SHP77 treated with DMSO at 0.1 percent for 48 hours (cell line): ENCODE results near the gene PLCG1.

Source experiments
- DNase-seq: peaks from one replicate; lab custom pipeline; 2025; lab: John Stamatoyannopoulos, UW

Gene PLCG1

GRCh38 chr20:41142245-41142644, 4.9 kb downstream of the PLCG1 start:
- no peak for DNase-seq

GRCh38 chr20:41142919-41143318, 5.6 kb downstream of the PLCG1 start:
- no peak for DNase-seq

GRCh38 chr20:41143354-41143753, 6.0 kb downstream of the PLCG1 start:
- no peak for DNase-seq

GRCh38 chr20:41145317-41145716, 8.0 kb downstream of the PLCG1 start:
- no peak for DNase-seq

- DNase-seq, result no peak
Measured at GRCh38 chr20:41145821-41146620, 8.7 kb downstream of the PLCG1 start.

GRCh38 chr20:41147767-41148191, 10.4 kb downstream of the PLCG1 start:
- DNase-seq, result no peak

- DNase-seq, result no peak
Measured at GRCh38 chr20:41148942-41149341, 11.6 kb downstream of the PLCG1 start.

GRCh38 chr20:41150664-41151063, 13.3 kb downstream of the PLCG1 start:
- DNase-seq, result no peak

- no peak for DNase-seq
Measured at GRCh38 chr20:41151134-41151869, 14.0 kb downstream of the PLCG1 start.

GRCh38 chr20:41152108-41152757, 14.9 kb downstream of the PLCG1 start:
- no peak for DNase-seq

- no peak for DNase-seq
Measured at GRCh38 chr20:41154436-41155176, 17.3 kb downstream of the PLCG1 start.

GRCh38 chr20:41155261-41155660, 17.9 kb downstream of the PLCG1 start:
- DNase-seq, result no peak

GRCh38 chr20:41158082-41158625, 20.8 kb downstream of the PLCG1 start:
- DNase-seq, result no peak

- DNase-seq, result no peak
Measured at GRCh38 chr20:41159547-41159946, 22.2 kb downstream of the PLCG1 start.

- DNase-seq, result no peak
Measured at GRCh38 chr20:41160686-41161085, 23.3 kb downstream of the PLCG1 start.

- no peak for DNase-seq
Measured at GRCh38 chr20:41161886-41162285, 24.5 kb downstream of the PLCG1 start.

- DNase-seq, result no peak
Measured at GRCh38 chr20:41162396-41162795, 25.1 kb downstream of the PLCG1 start.

- DNase-seq, result no peak
Measured at GRCh38 chr20:41163821-41164220, 26.5 kb downstream of the PLCG1 start.

GRCh38 chr20:41165001-41165882, 27.9 kb downstream of the PLCG1 start:
- no peak for DNase-seq

- no peak for DNase-seq
Measured at GRCh38 chr20:41166201-41167117, 29.1 kb downstream of the PLCG1 start.
